Gastrocnemius medialis (tissue), 4 donors: ENCODE results near the gene KDM4B.

Source experiments
- POLR2A ChIP-seq, 2 donors: fragments of 450-650 bp; IDR thresholded peaks; one replicate each; pipeline ENCODE4 v1.6.1; 2017; ENCODE audit warnings: antibody characterized with exemption in 2 of 2, mild to moderate bottlenecking in 2 of 2, moderate library complexity in 2 of 2
- TF ChIP-seq, protein P1 (sequence below), 5 experiments: fragments of 450-650 bp in 3 of 5; fragments of 200-600 bp in 2 of 5; sonication (generic) in 2 of 5; IDR thresholded peaks in 4 of 5; conservative IDR thresholded peaks in 1 of 5; 1 replicate in 4 of 5; 2 replicates in 1 of 5; pipeline ENCODE4 v1.5.1; 2016 to 2019; ENCODE audit warnings: antibody characterized with exemption in 5 of 5, mild to moderate bottlenecking in 3 of 5, moderate library complexity in 3 of 5

GRCh38 chr19:5094768-5095567, 126.1 kb downstream of the KDM4B start:
- TF ChIP-seq, protein P1, sequence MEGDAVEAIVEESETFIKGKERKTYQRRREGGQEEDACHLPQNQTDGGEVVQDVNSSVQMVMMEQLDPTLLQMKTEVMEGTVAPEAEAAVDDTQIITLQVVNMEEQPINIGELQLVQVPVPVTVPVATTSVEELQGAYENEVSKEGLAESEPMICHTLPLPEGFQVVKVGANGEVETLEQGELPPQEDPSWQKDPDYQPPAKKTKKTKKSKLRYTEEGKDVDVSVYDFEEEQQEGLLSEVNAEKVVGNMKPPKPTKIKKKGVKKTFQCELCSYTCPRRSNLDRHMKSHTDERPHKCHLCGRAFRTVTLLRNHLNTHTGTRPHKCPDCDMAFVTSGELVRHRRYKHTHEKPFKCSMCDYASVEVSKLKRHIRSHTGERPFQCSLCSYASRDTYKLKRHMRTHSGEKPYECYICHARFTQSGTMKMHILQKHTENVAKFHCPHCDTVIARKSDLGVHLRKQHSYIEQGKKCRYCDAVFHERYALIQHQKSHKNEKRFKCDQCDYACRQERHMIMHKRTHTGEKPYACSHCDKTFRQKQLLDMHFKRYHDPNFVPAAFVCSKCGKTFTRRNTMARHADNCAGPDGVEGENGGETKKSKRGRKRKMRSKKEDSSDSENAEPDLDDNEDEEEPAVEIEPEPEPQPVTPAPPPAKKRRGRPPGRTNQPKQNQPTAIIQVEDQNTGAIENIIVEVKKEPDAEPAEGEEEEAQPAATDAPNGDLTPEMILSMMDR (IDR thresholded peaks at IDR 0.05 in 4 of 5, conservative IDR thresholded peaks at IDR 0.05 in 1 of 5): no peak
- peak in 1 of 2 donors; percentile 15 for TF ChIP-seq POLR2A (IDR thresholded peaks at IDR 0.05)
